Mucosa of stomach (tissue), 1 donor: Measurements from ENCODE around the gene F11R.
"Not testable (repeated sequence)": the region's sequence is repeated elsewhere in the genome, so short reads cannot be mapped to it uniquely, and the experiment has no call there.

ENCODE experiments used
- H3K27me3 ChIP-seq: one replicate; pipeline ENCODE4 v1.7.0; 2013; ENCODE audit warnings: mild to moderate bottlenecking, low read length; ENCODE audit not compliant: control insufficient read depth, insufficient read depth
- H3K36me3 ChIP-seq: one replicate; pipeline ENCODE4 v1.7.0; 2013; ENCODE audit warnings: low read length; ENCODE audit not compliant: control insufficient read depth, insufficient read depth
- H3K4me1 ChIP-seq: one replicate; pipeline ENCODE4 v1.7.0; 2013; ENCODE audit warnings: mild to moderate bottlenecking, low read length; ENCODE audit not compliant: control insufficient read depth, insufficient read depth
- H3K4me3 ChIP-seq: one replicate; pipeline ENCODE4 v1.7.0; 2013; ENCODE audit warnings: low read length
- H3K9ac ChIP-seq: one replicate; pipeline ENCODE4 v1.7.0; 2013; ENCODE audit warnings: mild to moderate bottlenecking, low read length, moderate library complexity
- H3K9me3 ChIP-seq: one replicate; pipeline ENCODE4 v1.7.0; 2013; ENCODE audit warnings: mild to moderate bottlenecking, low read length, moderate library complexity; ENCODE audit not compliant: control insufficient read depth
- donor health status: Pancreatic carcinoma.

Gene F11R

DNA sequence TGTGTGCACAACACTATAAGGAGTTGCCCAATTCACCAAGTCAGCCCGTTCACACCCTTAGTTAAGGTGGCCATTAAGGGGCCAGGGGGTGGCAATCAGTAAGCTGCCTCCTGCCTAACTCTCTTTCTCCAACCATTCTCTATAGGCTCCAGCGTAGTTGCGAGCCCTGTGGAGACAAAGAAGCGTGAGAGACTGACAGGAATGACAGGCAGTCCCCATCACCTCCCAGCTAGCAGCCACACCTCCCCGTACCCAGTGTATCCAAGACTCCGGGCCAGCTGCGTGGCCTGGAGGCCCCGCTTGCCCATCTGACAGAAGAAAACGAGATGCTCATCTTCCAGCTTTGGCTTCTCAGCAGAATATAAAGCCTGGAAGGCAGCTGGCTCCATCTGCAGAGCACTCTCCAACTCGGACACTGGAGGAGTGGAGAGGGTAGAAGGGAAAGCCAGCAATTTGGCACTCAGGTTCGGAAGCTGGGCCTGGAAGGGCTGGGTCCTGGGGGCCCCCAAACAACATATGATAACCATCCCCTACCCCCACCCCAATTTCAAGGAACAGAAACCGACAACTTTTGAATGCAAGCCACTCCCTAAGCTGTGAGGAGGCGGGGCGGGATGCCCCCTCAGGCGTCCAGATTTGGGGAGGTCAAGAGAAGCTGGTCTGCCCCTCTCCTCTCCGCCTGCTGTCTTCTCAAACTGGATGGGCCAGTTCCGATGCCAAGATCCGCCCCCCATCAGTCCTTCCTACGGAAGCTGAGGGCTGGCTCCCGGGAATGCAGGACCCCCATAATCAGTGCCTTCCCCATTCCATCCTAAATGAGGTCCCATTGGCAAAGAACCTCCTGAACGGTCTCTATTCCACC is 16.9 kb upstream of the F11R start:
- peak overlapping the region; percentile 76 for H3K9ac ChIP-seq
- no peaks in the 10 kb centered on the region for H3K27me3 ChIP-seq
- peaks cover 23% of the 10 kb centered on the region for H3K36me3 ChIP-seq
- H3K4me3 ChIP-seq = peak overlapping the region; percentile 61
- no peaks in the 10 kb centered on the region for H3K9me3 ChIP-seq
- H3K4me1 ChIP-seq = peaks cover 18% of the 10 kb centered on the region

DNA sequence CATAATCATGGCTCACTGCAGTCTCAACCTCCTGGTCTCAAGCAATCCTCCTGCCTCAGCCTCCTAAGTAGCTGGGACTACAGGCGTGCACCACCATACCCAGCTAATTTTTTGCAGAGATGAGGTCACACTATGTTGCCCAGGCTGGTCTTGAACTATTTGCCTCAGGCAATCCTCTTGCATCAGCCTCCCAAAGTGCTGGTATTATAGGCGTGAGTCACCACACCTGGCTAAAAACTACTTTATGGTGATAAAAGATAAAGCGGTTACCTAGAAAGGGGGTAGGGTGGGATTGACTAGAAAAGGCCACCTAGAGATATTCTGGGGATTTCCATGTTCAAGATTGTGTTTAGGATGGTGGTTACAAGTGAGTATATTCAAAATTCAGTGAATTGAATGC is 12.8 kb upstream of the F11R start:
- no peaks in the 10 kb centered on the region for H3K9me3 ChIP-seq
- no peak overlapping the region for H3K4me3 ChIP-seq
- no peak overlapping the region for H3K9ac ChIP-seq
- H3K36me3 ChIP-seq = no peaks in the 10 kb centered on the region
- no peaks in the 10 kb centered on the region for H3K27me3 ChIP-seq
- peaks cover 18% of the 10 kb centered on the region for H3K4me1 ChIP-seq

DNA sequence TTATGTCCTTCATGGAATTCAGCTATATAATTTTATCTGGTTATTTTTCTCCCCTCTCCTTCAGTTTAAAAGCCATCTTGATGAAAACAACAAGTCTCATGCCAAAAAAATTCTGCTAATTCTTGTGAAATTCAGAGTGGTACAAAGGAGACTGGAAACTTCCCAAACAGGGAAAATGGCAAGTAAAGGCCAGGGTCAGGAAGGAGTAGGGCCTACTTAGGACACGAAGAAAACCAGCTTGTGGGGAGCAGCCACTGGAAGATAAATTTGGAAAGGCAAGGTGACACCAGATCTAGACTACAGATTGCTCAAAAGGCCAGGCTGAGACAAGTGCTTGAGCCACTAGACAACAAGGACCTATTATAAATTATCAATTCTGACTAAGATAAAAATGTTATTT is 11.5 kb upstream of the F11R start:
- H3K9ac ChIP-seq = no peak overlapping the region
- H3K27me3 ChIP-seq = no peaks in the 10 kb centered on the region
- no peaks in the 10 kb centered on the region for H3K36me3 ChIP-seq
- peaks cover 9% of the 10 kb centered on the region for H3K4me1 ChIP-seq
- no peaks in the 10 kb centered on the region for H3K9me3 ChIP-seq
- no peak overlapping the region for H3K4me3 ChIP-seq

DNA sequence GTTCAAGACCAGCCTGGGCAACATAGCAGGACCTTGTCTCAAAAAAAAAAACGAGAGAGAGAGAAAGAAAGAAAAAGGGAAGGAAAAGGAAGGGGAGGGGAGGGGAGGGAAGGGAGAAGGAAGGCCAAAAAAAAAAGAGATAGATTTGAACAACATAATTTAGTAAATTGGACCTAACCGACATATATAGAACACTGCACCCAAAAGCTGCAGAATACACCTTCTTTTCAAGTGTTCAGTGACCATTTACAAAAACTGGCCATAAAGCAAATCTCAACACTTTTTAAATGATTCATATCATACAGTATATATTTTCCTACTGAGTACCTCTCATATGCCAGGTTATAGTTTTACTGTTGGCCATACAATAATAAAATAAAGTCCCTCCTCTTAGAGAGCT is 10.9 kb upstream of the F11R start:
- H3K9me3 ChIP-seq = no peaks in the 10 kb centered on the region
- no peak overlapping the region for H3K4me3 ChIP-seq
- H3K4me1 ChIP-seq = peaks cover 9% of the 10 kb centered on the region
- H3K36me3 ChIP-seq = no peaks in the 10 kb centered on the region
- no peaks in the 10 kb centered on the region for H3K27me3 ChIP-seq
- H3K9ac ChIP-seq = no peak overlapping the region

DNA sequence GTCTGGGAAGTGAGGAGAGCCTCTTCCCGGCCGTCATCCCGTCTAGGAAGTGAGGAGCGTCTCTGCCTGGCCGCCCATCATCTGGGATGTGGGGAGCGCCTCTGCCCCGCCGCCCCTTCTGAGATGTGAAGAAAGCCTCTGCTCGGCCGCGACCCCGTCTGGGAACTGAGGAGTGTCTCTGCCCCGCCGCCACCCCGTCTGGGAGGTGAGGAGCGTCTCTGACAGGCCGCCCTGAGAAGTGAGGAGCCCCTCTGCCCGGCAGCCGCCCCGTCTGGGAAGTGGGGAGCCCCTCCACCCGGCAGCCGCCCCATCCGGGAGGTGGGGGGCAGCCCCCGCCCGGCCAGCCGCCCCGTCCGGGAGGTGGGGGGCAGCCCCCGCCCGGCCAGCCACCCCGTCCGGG is 8.5 kb upstream of the F11R start:
- not testable (repeated sequence) for H3K9me3 ChIP-seq, H3K27me3 ChIP-seq, H3K4me1 ChIP-seq, H3K36me3 ChIP-seq, H3K4me3 ChIP-seq, H3K9ac ChIP-seq

DNA sequence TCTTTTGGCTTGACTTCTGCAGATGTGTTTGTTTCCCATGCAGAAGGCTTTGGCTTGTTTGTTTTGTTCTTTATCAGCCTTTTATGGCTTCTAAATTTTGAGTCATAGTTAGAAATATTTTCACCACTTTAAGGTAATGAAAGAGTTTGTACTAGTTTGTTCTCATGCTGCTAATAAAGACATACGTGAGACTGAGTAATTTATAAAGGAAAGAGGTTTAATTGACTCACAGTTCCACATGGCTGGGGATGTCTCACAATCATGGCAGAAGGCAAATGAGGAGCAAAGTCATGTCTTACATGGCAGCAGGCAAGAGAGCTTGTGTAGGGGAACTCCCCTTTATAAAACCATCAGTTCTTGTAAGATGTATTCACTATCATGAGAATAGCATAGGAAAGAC is 6.0 kb upstream of the F11R start:
- H3K27me3 ChIP-seq, H3K4me1 ChIP-seq, H3K36me3 ChIP-seq, H3K4me3 ChIP-seq, H3K9ac ChIP-seq, H3K9me3 ChIP-seq: not testable (repeated sequence)

DNA sequence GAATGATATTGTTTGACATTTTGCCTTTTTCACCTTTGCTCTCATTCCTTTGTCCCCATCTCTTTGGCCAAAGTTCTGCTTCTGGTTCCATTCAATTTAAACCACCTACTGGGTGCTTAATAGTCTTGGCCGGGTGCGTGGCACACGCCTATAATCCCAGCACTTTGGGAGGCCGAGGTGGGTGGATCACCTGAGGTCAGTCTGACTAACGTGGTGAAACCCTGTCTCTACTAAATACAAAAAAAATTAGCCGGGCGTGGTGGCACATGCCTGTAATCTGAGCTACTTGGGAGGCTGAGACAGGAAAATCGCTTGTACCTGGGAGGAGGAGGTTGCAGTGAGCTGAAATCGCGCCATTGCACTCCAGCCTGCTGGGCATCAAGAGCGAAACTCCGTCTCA is 1.5 kb upstream of the F11R start:
- not testable (repeated sequence) for H3K36me3 ChIP-seq, H3K9me3 ChIP-seq, H3K27me3 ChIP-seq, H3K4me3 ChIP-seq, H3K9ac ChIP-seq
- H3K4me1 ChIP-seq = peaks cover 23% of the 10 kb centered on the region

DNA sequence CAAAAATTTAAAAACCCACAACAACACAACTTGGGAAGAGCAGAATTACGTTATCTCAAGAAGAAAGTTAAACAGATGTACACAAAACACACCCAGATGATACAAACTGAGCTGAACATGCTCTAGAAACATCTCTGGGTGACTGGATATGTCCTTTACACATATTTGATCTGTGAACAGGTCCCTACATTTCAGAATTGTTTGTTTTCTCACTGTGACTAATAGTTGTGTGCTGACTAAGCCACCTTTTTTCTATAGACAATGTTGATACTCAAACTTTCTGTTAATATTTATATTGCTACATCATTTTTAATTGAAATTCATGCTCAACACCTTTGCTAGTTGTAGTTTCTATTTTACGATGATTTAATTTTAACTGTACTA is 1.0 kb upstream of the F11R start:
- Histone ChIP-seq H3K36me3 (no peaks in the 10 kb centered on the region), H3K4me1 (peaks cover 26% of the 10 kb centered on the region), H3K27me3 (no peaks in the 10 kb centered on the region), H3K4me3 (peak overlapping the region; percentile 97), H3K9ac (peak overlapping the region; percentile 75), H3K9me3 (no peaks in the 10 kb centered on the region)

DNA sequence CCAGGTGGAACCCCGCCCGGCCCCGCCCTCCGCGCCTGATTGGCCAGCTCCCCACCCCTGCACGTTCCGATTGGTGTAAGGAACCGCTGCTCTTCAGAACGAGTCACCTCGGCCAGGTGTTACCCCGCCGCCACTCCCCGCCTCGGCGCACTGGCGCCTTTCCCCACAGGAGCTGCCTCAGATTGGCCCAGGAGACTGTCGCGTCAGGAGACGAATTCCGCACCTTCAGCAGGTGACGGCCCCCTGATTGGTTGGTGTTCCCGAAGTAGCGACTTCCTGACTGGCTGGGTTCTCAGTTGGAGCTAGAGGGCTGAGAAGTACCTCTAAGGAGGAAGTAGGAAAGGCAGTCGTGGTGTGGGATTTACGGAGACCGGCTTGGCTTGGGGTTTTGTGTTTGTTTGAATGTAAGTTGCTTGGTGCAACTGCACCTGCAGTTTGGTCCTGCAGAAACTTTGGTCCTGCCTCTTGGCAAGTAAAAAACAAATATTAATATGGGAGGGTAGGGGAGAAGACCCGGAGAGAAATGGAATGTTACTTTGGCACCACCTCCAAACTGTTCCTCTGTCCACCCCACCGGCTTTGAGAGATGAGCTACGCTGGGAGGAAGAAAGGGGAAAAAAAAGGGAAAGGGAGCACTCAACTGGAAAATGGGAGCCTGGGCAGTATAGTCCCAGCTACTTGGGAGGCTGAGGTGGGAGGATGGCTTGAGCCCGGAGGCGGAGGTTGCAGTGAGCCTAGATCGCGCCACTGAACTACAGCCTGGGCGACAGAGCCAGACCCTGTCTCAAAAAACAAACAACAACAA is 415 bp upstream of the F11R start:
- peaks cover 26% of the 10 kb centered on the region for H3K4me1 ChIP-seq
- no peaks in the 10 kb centered on the region for H3K9me3 ChIP-seq
- H3K9ac ChIP-seq = peak overlapping the region; percentile 96
- H3K36me3 ChIP-seq = no peaks in the 10 kb centered on the region
- H3K4me3 ChIP-seq = peak overlapping the region; percentile 97
- no peaks in the 10 kb centered on the region for H3K27me3 ChIP-seq

DNA sequence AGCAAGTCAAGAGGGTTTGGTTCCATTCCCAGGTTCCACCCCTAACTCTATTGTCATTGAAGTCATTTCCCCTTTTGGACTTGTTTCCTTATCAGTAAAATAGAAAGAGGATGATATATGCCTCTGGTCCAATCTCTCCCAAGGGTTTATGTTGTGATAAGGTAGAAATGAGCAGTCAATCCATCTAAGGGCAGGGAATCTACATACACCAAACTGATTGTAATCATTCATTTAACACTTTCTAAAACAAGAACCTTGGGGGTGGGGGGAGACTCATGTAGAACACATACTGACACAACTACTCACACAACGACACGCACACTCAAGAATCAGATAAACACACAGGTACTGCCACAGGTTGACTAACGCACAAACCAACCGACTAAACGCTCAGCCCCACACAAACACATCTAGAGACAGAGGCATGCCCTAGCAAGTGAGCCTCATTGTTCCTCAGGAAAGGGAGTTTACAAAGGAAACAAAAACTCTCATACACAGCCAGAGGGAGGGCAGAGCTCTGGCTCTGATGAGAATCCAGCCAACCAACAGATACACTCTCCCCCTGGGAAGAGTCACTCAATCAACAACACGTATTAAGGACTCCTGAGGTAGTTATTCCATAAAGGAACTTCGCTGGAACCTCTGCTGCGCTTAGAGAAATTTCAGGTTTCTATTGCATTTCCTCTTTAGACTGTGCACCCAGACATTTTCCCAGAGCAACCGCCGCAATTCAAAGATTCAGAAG is 1.0 kb downstream of the F11R start:
- peaks cover 26% of the 10 kb centered on the region for H3K4me1 ChIP-seq
- H3K4me3 ChIP-seq = peak overlapping the region; percentile 97
- no peaks in the 10 kb centered on the region for H3K27me3 ChIP-seq
- no peaks in the 10 kb centered on the region for H3K36me3 ChIP-seq
- H3K9me3 ChIP-seq = no peaks in the 10 kb centered on the region
- peak overlapping the region; percentile 96 for H3K9ac ChIP-seq

DNA sequence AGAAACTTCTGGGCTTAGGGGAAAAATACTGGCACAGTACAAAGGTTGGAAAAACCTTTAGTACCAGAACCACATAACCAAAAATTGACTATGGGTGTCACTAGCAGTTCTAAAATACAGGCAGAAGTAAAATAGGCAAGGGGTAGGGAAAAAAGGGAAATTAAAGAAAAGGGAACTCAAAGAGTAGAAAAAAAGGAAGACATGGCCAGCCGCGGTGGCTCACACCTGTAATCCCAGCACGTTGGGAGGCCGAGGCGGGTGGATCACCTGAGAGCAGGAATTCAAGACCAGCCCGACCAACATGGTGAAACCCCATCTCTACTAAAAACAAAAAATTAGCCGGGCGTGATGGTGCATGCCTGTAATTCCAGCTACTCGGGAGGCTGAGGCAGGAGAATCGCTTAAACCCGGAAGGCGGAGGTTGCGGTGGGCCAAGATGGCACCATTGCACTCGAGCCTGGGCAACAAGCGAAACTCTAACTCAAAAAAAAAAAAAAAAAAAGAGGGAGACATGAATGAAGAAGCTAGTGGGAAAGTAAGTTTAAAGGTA is 1.8 kb downstream of the F11R start:
- peaks cover 32% of the 10 kb centered on the region for H3K4me1 ChIP-seq
- peak overlapping the region; percentile 18 for H3K9ac ChIP-seq

DNA sequence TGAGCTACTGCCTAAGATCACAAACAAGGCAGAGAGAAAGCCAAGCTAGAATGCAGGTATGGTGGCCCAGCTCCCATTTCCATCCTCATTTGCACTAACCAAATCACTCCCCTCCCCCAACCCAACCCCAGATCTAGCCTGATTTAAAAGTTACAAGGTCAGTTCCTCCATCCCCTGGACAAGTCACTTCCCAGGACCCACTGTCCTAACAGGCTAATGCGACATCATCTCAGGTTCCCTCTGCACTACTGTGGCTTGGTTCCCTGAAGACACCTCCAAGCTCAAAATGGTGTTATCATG is 2.4 kb downstream of the F11R start:
- H3K4me1 ChIP-seq = peaks cover 34% of the 10 kb centered on the region
- no peaks in the 10 kb centered on the region for H3K9me3 ChIP-seq
- H3K9ac ChIP-seq = peak overlapping the region; percentile 18
- no peaks in the 10 kb centered on the region for H3K36me3 ChIP-seq
- no peaks in the 10 kb centered on the region for H3K27me3 ChIP-seq
- no peak overlapping the region for H3K4me3 ChIP-seq

More for the DNA sequence above, 1.8 kb downstream of the F11R start:
- H3K27me3 ChIP-seq, H3K4me3 ChIP-seq, H3K9me3 ChIP-seq, H3K36me3 ChIP-seq: not testable (repeated sequence)
